Right kidney (tissue), 9 donors: Measurements from ENCODE around the gene SMAD5.

ENCODE experiments used
- DNase-seq: peaks from one replicate; pipeline ENCODE4 v3.0.0-alpha.2; 2016
- long read RNA-seq, 8 donors: transcript quantifications; one replicate each; lab custom pipeline, GENCODE V29; 2026

SMAD5 gene
- long read RNA-seq, donor 1, full-length matches to known transcripts = 2 of 25 reads
- long read RNA-seq, donor 1, partial matches to known transcripts = 23 of 25 reads
- long read RNA-seq, donor 1, other reads (novel, unspliced or antisense) = 0 of 25 reads
- long read RNA-seq, donor 2, full-length matches to known transcripts = 6 of 19 reads
- long read RNA-seq, donor 2, partial matches to known transcripts = 13 of 19 reads
- long read RNA-seq, donor 2, other reads (novel, unspliced or antisense) = 0 of 19 reads
- long read RNA-seq, donor 3, full-length matches to known transcripts = 4 of 4 reads
- long read RNA-seq, donor 3, partial matches to known transcripts = 0 of 4 reads
- long read RNA-seq, donor 3, other reads (novel, unspliced or antisense) = 0 of 4 reads
- long read RNA-seq, donor 4, full-length matches to known transcripts = 11 of 98 reads
- long read RNA-seq, donor 4, partial matches to known transcripts = 87 of 98 reads
- long read RNA-seq, donor 4, other reads (novel, unspliced or antisense) = 0 of 98 reads
- long read RNA-seq, donor 5, full-length matches to known transcripts = 5 of 16 reads
- long read RNA-seq, donor 5, partial matches to known transcripts = 11 of 16 reads
- long read RNA-seq, donor 5, other reads (novel, unspliced or antisense) = 0 of 16 reads
- long read RNA-seq, donor 6, full-length matches to known transcripts = 3 of 23 reads
- long read RNA-seq, donor 6, partial matches to known transcripts = 20 of 23 reads
- long read RNA-seq, donor 6, other reads (novel, unspliced or antisense) = 0 of 23 reads
- long read RNA-seq, donor 7, full-length matches to known transcripts = 15 of 99 reads
- long read RNA-seq, donor 7, partial matches to known transcripts = 84 of 99 reads
- long read RNA-seq, donor 7, other reads (novel, unspliced or antisense) = 0 of 99 reads
- long read RNA-seq, donor 8, full-length matches to known transcripts = 1 of 9 reads
- long read RNA-seq, donor 8, partial matches to known transcripts = 8 of 9 reads
- long read RNA-seq, donor 8, other reads (novel, unspliced or antisense) = 0 of 9 reads

DNA sequence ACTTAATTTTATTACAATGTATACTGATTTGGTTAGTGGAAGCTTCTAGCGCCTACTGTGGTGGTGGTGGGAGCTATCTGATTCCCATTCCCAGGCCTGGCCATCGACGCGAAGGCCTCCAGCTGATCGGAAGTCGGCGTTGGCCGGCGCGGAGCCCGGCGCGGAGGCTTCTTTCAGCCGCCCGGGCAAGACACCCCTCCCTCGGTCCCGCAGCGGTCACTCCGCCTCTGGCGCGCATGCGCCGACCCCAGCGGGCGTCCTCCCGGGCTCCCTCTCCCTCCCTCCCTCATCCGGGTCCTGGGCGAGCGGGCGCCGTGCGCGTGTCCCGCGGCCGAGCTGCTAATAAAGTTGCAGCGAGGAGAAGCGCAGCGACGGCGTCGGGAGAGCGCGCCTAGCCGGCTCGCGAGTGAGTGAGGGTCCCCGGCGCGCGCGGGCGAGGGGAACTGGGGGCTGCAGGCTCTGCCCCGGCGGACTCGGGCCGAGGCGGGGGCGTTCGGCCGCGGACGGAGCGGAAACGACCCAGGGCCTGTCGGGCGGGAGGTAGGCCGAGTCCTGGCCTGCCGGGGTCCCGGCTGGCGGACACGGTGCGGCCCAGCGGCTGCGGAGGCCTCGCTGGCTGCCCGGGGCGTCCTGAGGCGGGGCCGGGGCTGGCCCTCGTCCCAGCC lies at the start of gene SMAD5:
TSS of gene SMAD5 (plus strand) at position 289 of the 665 bp plus-strand sequence. CDS start 20,916 bp downstream, outside the sequence.
- DNase-seq = peak; percentile 99

DNA sequence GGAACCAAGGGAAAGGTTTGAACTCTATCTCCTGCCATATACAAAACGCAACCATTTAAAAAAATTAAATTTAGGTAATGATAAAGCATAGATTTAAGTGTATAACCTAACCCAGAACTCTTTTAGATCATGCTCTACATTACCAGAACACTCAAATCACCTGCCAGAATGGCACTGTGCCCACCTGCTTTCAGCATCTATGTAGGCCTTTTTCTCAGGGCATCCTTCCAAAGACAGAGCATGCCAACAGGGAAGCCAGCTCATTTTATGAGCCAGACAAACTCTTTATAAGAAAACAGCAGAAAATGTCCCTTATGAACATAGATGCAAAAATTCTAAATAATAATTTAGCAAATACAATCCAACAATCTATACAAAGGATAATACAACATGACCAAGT lies 47.9 kb upstream of the SMAD5 start:
- no peak for DNase-seq

DNA sequence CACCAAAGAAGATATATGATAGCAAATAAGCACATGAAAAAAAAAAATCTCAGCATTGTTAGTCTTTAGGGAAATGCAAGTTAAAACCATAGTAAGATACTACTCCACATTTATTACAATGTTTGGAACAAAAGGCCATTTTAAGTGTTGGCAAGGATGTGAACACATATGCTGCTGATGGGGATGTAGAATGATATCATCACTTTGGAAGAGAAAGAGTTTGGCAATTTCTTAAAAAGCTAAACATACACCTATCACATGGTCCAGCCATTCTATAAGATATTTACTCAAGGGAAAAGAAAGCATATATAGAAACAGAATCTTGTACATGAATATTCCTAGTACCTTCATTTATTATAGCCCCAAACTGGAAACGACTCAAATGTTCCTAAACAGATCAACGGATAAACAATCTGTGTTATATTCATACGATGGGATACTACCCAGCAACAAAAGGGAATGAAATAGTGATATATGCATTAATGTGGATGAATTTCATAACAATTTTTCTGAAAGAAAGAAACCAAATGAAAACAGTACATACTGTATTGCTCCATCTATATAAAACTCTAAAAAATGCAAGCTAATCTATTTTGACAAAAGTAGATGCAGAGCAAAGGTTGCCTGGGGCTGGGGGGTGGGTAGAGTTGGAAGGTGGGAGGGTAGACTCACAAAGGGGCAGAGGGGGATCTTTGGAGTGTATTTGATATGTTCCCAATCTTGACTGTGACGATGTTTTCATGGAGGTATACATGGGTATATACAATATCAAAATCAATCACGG lies 45.7 kb upstream of the SMAD5 start:
- DNase-seq = no peak

DNA sequence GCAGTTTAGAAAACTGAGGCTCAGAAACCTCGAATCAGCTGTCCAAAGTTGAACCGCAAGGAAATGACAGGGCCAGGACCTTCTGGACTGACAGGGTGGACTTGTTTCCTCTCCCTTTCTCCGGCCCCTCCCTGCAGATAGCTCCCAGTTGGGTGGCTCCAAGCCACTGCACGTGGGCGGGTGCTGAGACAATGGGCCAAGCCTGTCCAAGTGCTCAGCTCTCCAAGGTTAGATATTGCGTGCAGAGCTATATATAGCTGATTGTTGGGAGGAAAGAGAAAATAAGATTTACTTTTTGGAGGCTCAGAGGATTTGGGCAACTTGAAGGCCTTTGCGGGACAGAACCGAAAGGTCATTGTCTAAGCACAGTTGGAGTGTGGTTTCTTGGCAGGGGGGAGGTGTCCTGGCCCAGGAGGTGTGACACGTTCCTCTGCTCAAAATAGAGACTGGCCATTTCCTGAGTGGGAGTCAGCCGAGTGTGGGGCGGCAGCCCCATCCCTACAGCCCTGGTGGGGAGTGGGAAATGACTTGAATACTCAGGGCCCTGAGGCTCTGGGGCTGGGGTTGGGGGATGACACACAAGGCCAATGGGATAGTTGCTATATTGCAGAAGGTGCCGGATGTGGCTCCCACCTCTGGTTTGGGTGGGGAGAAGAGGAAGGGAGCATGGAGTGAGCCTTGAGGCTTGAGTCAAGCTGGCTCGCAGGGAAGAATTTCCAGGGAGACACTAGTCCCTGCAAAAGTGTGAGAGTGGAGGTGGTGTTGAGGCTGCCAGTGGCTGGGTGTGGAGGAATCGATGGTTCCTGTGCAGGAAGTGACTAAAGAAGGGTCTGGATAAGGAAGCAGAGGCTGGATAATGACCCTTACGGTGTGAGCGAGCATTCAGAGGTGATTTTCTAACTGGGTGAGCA lies 44.4 kb upstream of the SMAD5 start:
- no peak for DNase-seq

DNA sequence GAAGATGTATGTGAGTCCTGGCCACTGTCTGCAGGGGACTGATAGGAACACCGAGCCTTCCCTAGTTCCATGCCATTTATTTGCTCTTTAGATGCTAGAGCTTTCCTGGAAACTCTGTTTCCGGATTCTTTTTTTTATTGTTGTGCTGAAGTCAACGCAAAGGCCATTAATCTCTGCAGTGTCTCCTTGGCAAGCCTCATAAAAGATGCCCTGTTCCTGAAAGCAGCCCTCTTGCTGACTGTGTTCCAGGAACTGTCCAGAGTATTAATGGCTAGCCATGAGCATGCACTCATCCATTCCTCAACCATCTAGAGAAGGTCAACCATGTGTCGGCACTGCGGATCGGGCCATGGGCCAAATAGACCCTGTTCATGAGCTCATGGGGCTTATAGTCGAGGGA lies 42.9 kb upstream of the SMAD5 start:
- no peak for DNase-seq

DNA sequence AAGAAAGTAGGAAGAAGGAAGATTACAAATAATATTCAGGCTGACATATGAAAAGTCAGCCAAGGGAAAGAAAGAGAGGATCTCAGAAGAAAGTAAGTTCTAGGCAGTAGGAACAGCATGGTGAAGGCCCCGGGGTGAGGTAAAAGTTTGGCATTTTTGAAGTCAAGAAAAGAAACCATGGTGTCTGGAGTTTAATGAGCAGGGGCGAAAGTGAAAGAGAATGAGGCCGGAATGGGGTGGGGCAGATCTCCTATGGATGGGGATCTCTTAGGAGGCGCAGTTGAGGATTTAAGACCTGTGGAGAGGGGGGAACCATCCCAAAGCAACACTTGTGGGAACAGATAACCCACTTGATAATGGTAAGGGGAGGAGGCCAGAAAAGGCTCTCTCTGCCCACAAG lies 42.3 kb upstream of the SMAD5 start:
- no peak for DNase-seq

DNA sequence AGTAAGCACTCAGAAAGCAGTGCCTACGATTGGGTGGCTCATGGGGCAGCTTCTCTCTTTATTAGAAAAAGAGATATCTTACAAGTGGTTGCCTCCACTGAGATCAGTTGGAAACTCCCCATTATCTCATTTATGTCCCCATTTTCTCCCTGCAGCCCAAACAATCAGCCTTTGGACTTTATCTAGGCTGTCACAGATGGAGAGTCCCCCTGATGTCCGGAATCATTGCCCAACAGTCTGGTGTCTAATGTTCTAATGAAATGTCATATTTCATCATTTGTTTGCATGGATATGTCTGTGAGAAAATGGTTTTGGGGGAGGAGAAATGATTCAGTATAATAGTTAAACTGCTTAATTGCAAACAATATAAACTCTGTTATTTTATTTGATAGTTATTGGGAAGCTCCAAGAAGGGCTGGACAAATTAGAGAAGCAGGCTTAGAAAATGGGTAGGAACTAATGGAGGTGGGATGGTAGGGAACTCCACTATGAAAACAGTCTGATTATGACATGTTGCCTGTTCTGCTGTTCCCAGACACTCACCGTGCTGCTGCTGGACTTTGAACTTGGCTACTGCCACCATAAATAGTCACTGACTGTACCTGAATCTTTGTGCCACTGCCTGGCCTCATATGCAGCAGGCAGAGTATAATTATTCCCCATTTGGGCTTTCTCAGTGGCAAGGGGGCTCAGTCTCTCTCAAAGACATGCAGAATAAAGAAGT lies 38.3 kb upstream of the SMAD5 start:
- no peak for DNase-seq

GRCh38 chr5:136094913-136095641 lies 37.6 kb upstream of the SMAD5 start:
- no peak for DNase-seq

- no peak for DNase-seq
Measured at GRCh38 chr5:136098176-136098575, 34.5 kb upstream of the SMAD5 start.

GRCh38 chr5:136099870-136100269 lies 32.8 kb upstream of the SMAD5 start:
- DNase-seq = no peak

- no peak for DNase-seq
Measured at GRCh38 chr5:136101884-136102283, 30.8 kb upstream of the SMAD5 start.

- DNase-seq = no peak
Measured at GRCh38 chr5:136103118-136103517, 29.5 kb upstream of the SMAD5 start.

DNA sequence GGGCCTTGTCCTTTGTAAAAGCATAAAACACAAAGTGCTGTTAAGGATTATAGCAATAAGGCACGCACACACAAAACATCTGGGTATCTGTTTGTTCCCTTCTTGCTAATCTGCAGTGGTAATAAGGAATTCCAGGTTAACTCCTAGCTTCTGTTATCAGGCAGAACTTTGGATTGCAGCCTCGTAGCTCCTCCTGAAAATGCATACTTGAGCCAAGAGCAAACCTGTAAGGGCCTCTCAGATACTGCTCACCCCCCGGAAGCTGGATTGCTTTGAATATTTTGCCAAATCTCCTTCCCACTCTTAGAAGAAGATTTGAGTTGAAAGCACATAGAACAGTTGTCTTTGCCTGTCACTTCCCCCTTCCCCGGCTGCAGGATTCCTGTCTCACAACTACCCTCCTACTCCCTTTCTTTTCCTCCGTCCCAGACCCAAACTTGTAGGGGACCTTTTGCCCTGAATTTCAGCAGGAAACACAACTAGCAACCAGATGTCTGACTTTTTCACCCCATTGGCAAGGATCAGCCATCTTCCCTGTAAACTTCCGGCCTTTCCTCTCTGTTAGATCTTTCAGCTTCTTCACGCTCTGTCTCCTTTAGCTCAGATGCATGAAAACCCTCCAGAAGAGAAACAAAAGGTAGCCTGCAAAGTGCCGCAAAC lies 28.2 kb upstream of the SMAD5 start:
- DNase-seq = peak; percentile 28

- no peak for DNase-seq
Measured at GRCh38 chr5:136106351-136107031, 26.2 kb upstream of the SMAD5 start.

- DNase-seq = no peak
Measured at GRCh38 chr5:136108180-136108611, 24.4 kb upstream of the SMAD5 start.

GRCh38 chr5:136108766-136109165 lies 23.9 kb upstream of the SMAD5 start:
- DNase-seq = no peak

- no peak for DNase-seq
Measured at GRCh38 chr5:136109453-136110135, 23.1 kb upstream of the SMAD5 start.
